ENCODE data around the gene ATF7IP.

The ATF7IP gene

DNA sequence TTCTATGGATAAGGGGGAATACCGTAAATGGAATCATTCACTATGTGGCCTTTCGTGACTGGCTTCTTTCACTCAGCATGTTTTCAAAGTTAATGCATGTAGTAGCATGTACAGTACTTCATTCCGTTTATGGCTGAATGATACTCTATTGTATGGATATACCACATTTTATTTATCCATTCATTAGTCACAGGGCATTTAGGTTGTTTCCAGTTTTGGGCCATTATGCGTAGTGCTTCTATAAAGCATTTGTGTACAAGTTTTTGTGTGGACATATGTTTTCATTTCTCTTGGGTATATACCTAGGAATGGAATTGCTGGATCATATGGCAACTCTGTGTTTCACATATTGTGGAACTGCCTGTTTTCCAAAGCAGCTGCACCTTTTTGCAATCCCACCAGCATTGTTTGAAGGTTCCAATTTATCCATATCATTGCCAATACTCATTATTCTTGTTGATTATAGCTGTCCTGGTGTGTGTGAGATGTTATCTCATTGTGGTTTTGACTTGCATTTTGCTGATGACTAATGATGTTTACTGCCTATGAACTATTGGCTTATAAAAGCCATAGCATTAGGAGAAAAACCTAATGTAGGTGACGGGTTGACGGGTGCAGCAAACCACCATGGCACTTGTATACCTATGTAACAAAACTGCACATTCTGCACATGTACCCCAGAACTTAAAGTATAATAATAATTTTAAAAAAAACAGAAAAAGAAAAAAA, 45.5 kb downstream of the ATF7IP start:
- DNase-seq (ENCODE audit: low read depth): no peak

- DNase-seq (ENCODE audit: low read depth): no peak
Observed at GRCh38 chr12:14416658-14417057, 51.2 kb downstream of the ATF7IP start.

- peak; percentile 34 for DNase-seq (ENCODE audit: low read depth)
Observed at GRCh38 chr12:14417715-14418114, 52.2 kb downstream of the ATF7IP start.

GRCh38 chr12:14418451-14418890, 53.0 kb downstream of the ATF7IP start:
- DNase-seq (ENCODE audit: low read depth): no peak

- DNase-seq (ENCODE audit: low read depth): no peak
Observed at GRCh38 chr12:14422516-14423230, 57.2 kb downstream of the ATF7IP start.

DNA sequence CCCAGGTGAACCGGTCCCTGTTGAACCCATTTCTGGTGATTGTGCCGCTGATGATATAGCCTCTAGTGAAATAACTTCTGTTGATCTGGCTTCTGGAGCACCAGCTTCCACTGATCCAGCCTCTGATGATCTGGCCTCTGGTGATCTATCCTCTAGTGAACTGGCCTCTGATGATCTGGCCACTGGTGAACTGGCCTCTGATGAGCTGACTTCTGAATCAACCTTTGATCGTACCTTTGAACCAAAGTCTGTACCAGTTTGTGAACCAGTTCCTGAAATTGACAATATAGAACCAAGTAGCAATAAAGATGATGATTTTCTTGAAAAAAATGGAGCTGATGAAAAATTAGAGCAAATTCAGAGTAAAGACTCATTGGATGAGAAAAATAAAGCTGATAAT, 59.1 kb downstream of the ATF7IP start:
- no peak for DNase-seq (ENCODE audit: low read depth)

GRCh38 chr12:14426792-14427191, 61.3 kb downstream of the ATF7IP start:
- DNase-seq (ENCODE audit: low read depth): no peak

DNA sequence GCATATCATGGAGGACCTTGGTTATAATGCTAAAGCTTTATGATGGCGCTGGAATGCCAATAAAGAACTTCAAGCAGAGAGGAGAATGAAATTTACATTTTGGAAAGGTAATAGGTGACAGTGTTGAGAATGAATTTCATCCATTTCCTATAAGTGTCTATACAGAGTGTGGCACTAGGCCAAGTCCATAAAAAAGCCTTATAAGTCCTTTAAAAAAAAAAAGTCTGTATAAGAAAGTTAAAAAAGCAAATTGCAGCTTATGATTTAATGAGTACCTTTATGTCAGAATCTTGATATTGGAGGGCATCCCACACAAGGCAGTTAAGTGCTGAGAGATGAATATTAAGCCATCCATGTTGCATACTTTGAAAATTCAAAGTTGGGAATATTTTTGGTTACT, 62.4 kb downstream of the ATF7IP start:
- no peak for DNase-seq (ENCODE audit: low read depth)

DNA sequence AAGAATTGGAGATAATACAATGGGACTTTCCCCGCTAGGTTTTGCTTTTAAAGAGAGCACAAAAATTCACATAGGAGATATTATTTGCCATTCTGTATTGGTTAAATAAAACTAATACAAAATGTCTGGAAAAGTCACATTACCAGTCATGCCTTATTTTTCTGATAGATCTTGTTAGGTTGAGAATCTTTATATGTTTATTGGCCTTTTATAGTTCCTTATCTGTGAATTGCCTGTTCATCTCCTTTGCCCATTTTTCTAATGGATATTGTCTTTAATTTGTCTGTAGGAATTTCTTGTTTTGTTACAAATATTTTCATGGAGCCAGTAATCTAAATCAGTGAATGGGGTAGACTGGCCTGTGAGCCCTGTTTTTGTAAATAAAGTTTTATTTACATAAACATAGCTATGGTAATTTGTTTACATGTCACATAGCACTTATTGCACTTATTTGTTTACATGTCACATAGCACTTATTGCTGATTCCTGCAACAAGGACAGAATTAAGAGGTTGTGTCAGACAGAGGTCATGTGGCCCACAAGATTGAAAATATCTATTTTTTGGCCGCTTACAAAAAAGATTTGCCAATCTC, 65.0 kb downstream of the ATF7IP start:
- DNase-seq (ENCODE audit: low read depth): no peak

DNA sequence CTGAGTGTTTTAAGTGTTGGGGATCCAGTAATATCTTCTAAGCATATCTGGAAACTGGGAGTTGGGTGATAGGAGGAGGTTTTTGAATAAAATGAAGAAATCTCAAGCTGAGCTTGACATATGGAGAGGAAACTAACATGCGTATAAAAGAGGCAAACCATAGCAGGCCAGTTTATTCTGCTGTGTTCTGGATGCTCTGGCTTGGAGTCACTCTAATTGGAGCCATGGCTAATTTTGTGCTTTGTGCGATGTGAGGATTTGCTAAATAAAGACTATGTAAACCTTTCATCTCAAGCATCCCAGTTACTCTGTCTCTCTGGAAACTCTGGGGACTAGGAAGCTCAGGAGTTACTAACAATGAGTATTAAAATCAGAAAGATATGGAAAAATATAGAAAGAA, 66.5 kb downstream of the ATF7IP start:
- no peak for DNase-seq (ENCODE audit: low read depth)

- DNase-seq (ENCODE audit: low read depth): no peak
Observed at GRCh38 chr12:14435627-14436026, 70.1 kb downstream of the ATF7IP start.

GRCh38 chr12:14442221-14442881, 76.9 kb downstream of the ATF7IP start:
- DNase-seq (ENCODE audit: low read depth): no peak

- DNase-seq (ENCODE audit: low read depth): no peak
Observed at GRCh38 chr12:14443531-14443930, 78.0 kb downstream of the ATF7IP start.

GRCh38 chr12:14450479-14450878, 85.0 kb downstream of the ATF7IP start:
- no peak for DNase-seq (ENCODE audit: low read depth)

- no peak for DNase-seq (ENCODE audit: low read depth)
Observed at GRCh38 chr12:14452336-14452735, 86.9 kb downstream of the ATF7IP start.

DNA sequence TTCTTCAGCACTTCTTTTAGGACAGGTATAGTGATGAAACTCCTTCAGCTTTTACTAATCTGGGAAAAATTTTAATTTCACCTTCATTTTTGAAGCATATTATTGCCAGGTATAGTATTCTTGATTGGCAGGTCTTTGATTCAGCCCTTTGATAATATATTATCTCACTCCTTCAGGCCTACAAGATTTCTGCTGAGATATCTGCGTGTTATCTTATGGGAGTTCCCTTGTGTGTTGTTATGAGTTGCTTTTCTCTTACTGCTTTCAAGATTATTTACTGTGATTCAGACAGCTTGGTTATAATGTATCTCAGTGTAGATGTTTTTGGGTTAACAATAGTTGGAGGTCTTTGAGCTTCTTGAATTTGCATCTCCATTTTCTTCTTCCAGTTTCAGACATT, 87.4 kb downstream of the ATF7IP start:
- DNase-seq (ENCODE audit: low read depth): no peak

GRCh38 chr12:14454098-14454907, 88.8 kb downstream of the ATF7IP start:
- DNase-seq (ENCODE audit: low read depth): no peak

DNA sequence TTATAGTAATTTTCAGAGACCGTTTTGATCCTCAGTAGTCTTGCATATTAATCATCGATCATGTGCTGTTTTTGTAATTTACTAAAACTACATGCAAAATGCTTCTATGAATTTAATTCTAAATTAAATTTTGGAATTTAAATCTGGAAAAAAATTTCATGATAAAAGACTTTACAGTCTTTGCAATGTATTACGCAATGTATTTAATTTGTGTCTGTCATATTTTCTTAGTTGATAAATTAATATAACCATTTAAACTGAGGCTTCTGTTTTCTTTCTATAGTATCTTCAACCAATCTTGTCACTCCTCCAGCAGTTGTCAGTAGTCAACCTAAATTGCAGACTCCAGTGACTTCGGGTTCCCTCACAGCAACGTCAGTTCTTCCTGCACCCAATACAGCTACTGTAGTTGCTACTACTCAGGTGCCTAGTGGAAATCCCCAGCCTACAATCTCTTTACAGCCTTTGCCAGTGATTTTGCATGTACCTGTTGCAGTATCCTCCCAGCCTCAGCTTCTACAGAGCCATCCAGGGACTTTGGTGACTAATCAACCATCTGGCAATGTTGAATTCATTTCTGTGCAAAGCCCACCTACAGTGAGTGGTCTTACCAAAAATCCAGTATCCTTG, 94.8 kb downstream of the ATF7IP start:
- DNase-seq (ENCODE audit: low read depth): no peak

GRCh38 chr12:14471497-14471896, 106.0 kb downstream of the ATF7IP start:
- DNase-seq (ENCODE audit: low read depth): no peak

DNA sequence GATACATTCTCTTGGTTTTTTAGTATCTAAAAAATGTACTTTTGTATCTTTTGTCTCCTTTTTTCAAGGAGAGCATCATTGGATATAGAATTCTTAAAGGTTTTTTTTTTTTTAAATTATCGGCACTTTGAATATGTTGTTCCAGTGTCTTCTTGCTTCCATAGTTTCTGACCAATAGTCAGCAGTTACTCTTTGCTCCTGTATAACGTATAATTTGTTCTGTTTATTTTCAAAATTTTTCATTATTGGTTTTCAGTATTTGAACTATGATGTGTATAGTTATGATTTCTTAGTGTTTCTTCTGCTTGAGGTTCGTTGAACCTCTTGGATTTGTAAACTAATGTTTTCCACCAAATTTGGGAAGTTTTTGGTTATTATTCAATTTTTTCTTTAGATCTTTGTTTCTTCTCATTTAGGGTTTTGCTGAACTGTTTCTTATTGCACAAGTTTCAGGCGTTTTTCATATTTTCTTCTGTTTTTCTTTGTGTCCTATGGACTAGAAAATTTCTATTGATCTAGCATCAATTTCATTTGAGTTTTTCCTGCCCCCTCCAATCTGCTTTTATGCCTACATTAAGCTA, 108.3 kb downstream of the ATF7IP start:
- DNase-seq (ENCODE audit: low read depth): no peak

- DNase-seq (ENCODE audit: low read depth): no peak
Observed at GRCh38 chr12:14479004-14479403, 113.5 kb downstream of the ATF7IP start.
